SK-N-SH (cell line): Measurements from ENCODE around the gene DNAH10.

ENCODE experiments used
- MAX ChIP-seq: IDR thresholded peaks from 2 replicates; pipeline ENCODE4 v1.4.0; 2012; ENCODE audit warnings: low read depth
- POLR2AphosphoS5 ChIP-seq: IDR thresholded peaks from 2 replicates; pipeline ENCODE4 v1.6.1; 2012; ENCODE audit warnings: low read depth, low read length

GRCh38 chr12:123954647-123955350, 192.7 kb downstream of the DNAH10 start:
- TF ChIP-seq MAX (no peak), POLR2AphosphoS5 (no peak)
